Measurements from ENCODE around the gene COL1A1.

COL1A1 gene

GRCh38 chr17:50213026-50214022, 11.9 kb upstream of the COL1A1 start:
- DNase-seq (ENCODE audit: low read depth) = no peak

- DNase-seq (ENCODE audit: low read depth) = no peak
Measured at GRCh38 chr17:50212121-50212843, 10.9 kb upstream of the COL1A1 start.

GRCh38 chr17:50211249-50212120, 10.1 kb upstream of the COL1A1 start:
- DNase-seq (ENCODE audit: low read depth) = no peak

- DNase-seq (ENCODE audit: low read depth) = no peak
Measured at GRCh38 chr17:50210240-50211225, 9.1 kb upstream of the COL1A1 start.

GRCh38 chr17:50209472-50210239, 8.2 kb upstream of the COL1A1 start:
- no peak for DNase-seq (ENCODE audit: low read depth)

DNA sequence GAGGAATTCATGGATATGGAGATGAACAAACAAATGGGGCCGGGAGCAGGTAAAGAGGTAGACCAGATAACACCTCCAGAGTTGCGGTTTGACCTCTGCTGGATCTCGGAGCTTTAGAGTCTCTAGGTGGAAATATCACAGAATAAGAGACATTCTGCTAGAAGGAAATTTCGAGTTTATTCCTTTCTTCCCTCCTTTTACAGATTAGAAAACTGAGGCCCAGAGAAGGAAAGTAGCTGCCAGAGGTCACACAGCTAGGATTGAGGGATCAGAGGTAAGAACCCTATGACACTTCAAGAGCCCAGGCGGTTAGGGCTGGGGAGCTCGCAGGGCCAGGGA, 7.7 kb upstream of the COL1A1 start:
- DNase-seq (ENCODE audit: low read depth) = no peak

DNA sequence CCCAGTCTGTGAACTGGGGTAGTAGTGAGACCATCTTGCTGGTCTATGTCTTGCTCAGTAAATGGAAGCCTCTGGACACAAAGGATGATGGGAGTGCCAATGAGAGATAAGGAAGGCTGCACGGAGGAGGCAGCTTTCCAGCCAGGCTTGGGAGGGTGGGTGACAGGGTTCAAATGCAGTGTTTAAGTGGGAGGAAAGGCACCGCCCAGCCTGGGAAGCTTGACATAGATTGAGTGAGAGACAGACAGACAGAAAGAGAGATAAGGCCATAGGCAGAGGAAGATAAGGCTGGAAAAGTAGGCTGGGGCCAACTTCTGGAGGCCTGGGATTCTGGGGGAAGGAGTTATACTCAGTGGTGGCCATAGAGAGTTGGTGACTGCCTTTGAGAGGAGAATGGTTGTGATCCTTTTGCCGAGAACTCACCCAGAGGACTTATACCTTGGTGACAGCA, 7.2 kb upstream of the COL1A1 start:
- no peak for DNase-seq (ENCODE audit: low read depth)

DNA sequence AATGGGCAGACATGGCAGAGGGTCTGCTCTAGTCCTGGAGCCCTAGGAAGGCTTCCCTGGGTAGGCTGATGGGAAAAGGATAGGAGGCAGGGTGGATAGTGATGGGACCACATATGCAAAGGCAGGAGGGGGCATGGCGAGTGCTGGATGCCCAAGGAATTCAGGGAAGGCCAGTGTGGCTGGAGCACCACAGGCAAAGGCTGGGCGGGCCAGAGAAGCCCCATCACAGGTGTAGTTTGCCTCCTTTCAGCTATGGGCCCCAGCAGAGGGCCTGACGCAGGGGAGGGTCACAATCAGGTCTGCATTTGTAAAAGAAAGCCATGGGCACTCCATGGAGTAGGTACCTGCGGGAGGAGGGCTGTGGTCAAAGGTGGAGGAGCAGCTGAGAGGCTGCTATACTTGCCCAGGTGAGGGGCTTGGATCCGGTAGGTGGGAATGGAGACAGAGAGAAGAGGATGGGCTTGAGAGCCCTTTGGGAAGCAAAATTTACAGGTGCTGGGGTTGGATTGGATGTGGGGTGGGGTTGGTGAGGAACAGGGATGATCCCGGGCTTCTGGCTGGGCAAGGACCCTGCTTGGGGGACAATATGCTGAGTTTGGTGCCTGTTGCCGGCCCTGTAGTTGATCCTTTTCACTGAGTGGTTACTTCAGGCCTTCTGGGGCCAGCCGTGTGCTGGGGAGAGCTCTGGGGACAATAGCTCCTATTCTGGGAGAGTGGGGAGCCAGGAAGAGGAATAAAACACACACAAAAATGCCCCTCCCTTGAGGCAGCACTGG, 6.5 kb upstream of the COL1A1 start:
- no peak for DNase-seq (ENCODE audit: low read depth)

- DNase-seq (ENCODE audit: low read depth) = no peak
Measured at GRCh38 chr17:50207315-50207714, 5.9 kb upstream of the COL1A1 start.

- DNase-seq (ENCODE audit: low read depth) = no peak
Measured at GRCh38 chr17:50206604-50207293, 5.3 kb upstream of the COL1A1 start.

- DNase-seq (ENCODE audit: low read depth) = no peak
Measured at GRCh38 chr17:50205963-50206505, 4.6 kb upstream of the COL1A1 start.

DNA sequence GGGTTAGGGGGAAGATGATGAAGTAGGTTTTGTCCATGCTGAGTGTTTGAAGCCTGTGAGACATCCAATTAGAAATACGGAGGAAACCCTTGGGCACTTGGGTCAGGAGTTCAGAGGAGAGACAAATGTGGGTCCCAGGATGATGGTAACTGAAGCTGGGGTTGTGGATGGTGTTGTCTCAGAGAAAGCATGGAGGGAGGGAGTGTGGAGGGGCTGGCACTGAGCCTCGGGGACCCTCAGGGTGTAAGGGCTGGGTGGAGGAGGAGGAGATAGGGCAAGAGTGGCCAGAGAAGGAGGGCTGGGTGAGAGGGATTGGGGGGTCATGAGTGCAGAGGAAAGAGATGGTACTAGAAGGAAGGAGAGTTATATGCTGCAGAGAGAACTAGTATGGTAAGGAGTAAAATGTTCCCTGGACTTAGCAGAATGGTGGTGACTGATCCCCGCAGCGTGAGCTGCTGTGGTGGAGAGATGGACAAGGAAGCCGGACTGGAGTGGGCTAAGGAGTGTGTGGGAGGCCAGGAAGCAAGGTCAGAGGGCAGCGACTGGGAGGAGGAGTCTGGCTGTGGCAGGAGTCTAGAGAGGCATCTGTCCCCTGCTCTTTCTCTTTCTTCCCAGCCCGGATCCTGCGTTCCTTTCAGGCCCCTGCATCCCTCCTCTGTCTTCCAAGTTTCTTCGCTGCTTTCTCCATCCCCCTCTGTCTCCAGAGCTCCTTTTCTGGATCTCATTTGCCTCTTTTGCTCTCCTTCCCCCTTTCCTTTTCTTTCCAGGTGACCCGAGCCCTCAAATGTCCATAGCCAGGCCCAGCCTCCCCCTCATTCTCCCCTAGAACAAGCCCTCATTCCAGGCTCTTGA, 3.9 kb upstream of the COL1A1 start:
- no peak for DNase-seq (ENCODE audit: low read depth)

DNA sequence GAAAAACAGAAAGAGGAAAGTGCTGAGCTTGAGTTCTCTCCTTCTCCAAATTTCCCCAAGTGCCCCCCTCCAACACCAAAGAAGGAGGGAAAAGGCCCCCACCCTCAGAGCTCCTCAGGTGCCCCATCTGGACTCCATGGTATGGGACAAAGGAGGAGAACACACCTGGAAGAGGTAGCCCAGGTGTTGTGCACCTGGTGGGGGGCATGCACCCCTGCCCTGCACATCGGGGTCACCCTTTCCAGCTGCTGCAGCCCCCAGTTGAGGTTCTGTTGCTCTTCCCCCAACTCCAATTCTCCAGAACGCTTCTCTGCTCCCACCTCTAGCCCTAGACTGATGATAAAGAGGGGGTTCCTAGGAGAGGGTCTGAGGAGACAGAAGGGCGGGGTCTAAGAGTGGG, 3.0 kb upstream of the COL1A1 start:
- no peak for DNase-seq (ENCODE audit: low read depth)

- DNase-seq (ENCODE audit: low read depth) = no peak
Measured at GRCh38 chr17:50203604-50204345, 2.3 kb upstream of the COL1A1 start.

GRCh38 chr17:50203086-50203485, 1.7 kb upstream of the COL1A1 start:
- DNase-seq (ENCODE audit: low read depth) = no peak

DNA sequence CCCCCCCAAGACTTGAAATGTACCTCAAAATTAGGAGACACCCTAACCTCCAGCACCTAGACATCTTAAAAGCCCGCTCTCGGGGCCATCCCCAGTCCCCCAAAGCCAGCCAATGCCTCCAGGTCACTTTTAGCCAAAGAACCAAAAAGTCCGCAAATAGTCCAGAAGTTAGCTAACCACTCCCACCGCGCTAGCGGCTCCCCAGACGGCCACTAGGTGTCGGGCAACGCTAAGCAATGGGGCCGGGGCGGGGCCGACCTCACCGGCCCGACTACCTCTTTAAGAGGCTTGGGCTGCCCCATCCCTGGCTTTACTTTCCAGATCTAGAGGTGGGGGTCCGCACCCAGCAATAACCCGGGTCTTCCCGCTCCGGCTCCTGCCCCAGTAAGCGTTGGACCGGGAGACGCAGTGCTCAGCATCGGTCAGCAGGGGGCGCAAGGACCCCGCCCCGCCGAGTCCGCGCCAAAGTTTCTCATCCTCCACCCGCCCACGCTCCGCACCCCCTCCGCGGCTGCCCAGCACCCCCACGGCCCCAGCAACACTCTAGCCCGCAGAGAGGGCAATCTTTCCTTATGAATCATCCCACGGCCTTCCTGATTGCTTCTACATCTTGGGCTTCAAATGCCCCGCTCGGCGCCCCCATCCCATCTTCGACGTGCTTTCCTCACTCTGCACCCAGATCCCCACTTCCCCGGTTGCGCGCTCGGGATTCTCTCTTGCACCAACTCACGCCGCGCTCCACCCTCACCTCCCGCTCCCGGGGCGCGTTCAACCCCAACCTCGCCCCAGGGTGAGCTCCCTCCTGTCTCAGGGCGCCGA, 765 bp downstream of the COL1A1 start:
- peak; percentile 66 for DNase-seq (ENCODE audit: low read depth)
